A549 (cell line): Measurements from ENCODE around the gene JADE3. TPM values are rescaled to one million over a fixed set of nuclear protein-coding genes. Genes with fewer than 3 reads are reported as not detected.

Source experiments
- ATAC-seq, 2 experiments: fragments of 200-7000 bp in 1 of 2; fragments of >200 bp in 1 of 2; cut with Nextera tagmentation in 1 of 2; cut with Tn5 transposase in 1 of 2; 3 replicates each; pipeline versions ENCODE4 v1.8.0 to v1.9.1; 2018 to 2020; ENCODE audit warnings: mild to moderate bottlenecking in 1 of 2, moderate library complexity in 1 of 2
- CTCF ChIA-PET: fragments of 300-600 bp; sonication (Branson Sonifier 250); formaldehyde crosslinking; extraction: SDS; loops from one replicate; lab custom pipeline; 2021; ENCODE audit warnings: antibody characterized with exemption, inconsistent platforms; lab: Yijun Ruan, JAX
- POLR2A ChIA-PET: fragments of 350-600 bp; formaldehyde crosslinking; extraction: SDS; loops from one replicate; lab custom pipeline; 2021; ENCODE audit warnings: antibody characterized with exemption, inconsistent platforms; lab: Yijun Ruan, JAX
- DNase-seq, 2 experiments: peaks; one replicate each; pipeline versions ENCODE4 v3.0.0 to v3.0.0-alpha.2; 2011 to 2016; ENCODE audit warnings: low read depth in 1 of 2, low spot score in 1 of 2
- FAIRE-seq: peaks from 2 replicates; lab custom pipeline; 2011; peaks lifted over from hg19 to GRCh38; lab: Jason Lieb, UNC
- H3K27ac ChIP-seq, 2 experiments: fragments of >200 bp; sonication (Bioruptor Twin); formaldehyde crosslinking; 3 replicates each; pipeline ENCODE4 v1.5.1; 2016 to 2017
- H3K4me1 ChIP-seq: fragments of >200 bp; sonication (Bioruptor Twin); formaldehyde crosslinking; 3 replicates; pipeline ENCODE4 v1.6.1; 2016
- H3K4me2 ChIP-seq: fragments of >200 bp; sonication (Bioruptor Twin); formaldehyde crosslinking; 3 replicates; pipeline ENCODE4 v1.6.1; 2016
- H3K4me3 ChIP-seq: fragments of >200 bp; sonication (Bioruptor Twin); formaldehyde crosslinking; 3 replicates; pipeline ENCODE4 v1.5.1; 2016
- H3K9me3 ChIP-seq: fragments of >200 bp; sonication (Bioruptor Twin); formaldehyde crosslinking; 3 replicates; pipeline ENCODE4 v1.6.1; 2016
- CHD2 ChIP-seq: fragments of 150-350 bp; IDR thresholded peaks from 2 replicates; pipeline ENCODE4 v1.6.1; 2014; ENCODE audit warnings: low read length; ENCODE audit not compliant: partially characterized antibody
- CHD4 ChIP-seq: fragments of 200-600 bp; sonication (generic); IDR thresholded peaks from 2 replicates; pipeline ENCODE4 v1.6.1; 2016; ENCODE audit warnings: antibody characterized with exemption, mild to moderate bottlenecking, borderline replicate concordance
- CTCF ChIP-seq: fragments of >200 bp; sonication (Bioruptor Twin); formaldehyde crosslinking; IDR thresholded peaks from 3 replicates; pipeline ENCODE4 v1.5.1; 2016
- ELK1 ChIP-seq: fragments of 150-350 bp; IDR thresholded peaks from 2 replicates; pipeline ENCODE4 v1.6.1; 2014; ENCODE audit warnings: low read depth, mild to moderate bottlenecking, low read length
- FOSL2 ChIP-seq, 2 experiments: fragments of 450-650 bp in 1 of 2; fragments of >200 bp in 1 of 2; sonication (Bioruptor Twin) in 1 of 2; formaldehyde crosslinking; IDR thresholded peaks; 2 replicates each; pipeline versions ENCODE4 v1.5.0 to v1.6.1; 2016 to 2020; ENCODE audit warnings: mild to moderate bottlenecking in 1 of 2, moderate library complexity in 1 of 2
- HEYL ChIP-seq: fragments of 250-450 bp; sonication (Bioruptor Pico); IDR thresholded peaks from 2 replicates; pipeline ENCODE4 v1.8.0; 2021; ENCODE audit warnings: mild to moderate bottlenecking, moderate library complexity
- HMGXB4 ChIP-seq: fragments of 250-450 bp; sonication (Bioruptor Pico); IDR thresholded peaks from 2 replicates; pipeline ENCODE4 v1.5.0; 2021; ENCODE audit warnings: mild to moderate bottlenecking, moderate library complexity, borderline replicate concordance
- JUNB ChIP-seq: fragments of >200 bp; sonication (Bioruptor Twin); formaldehyde crosslinking; IDR thresholded peaks from 2 replicates; pipeline ENCODE4 v1.6.1; 2016
- MAX ChIP-seq: IDR thresholded peaks from 2 replicates; pipeline ENCODE4 v1.6.1; 2012
- NPAS2 ChIP-seq: fragments of 250-450 bp; sonication (Bioruptor Pico); IDR thresholded peaks from 2 replicates; pipeline ENCODE4 v1.8.0; 2022; ENCODE audit warnings: mild to moderate bottlenecking, moderate library complexity, borderline replicate concordance
- NR3C1 ChIP-seq: fragments of >200 bp; sonication (Bioruptor Twin); formaldehyde crosslinking; IDR thresholded peaks from 3 replicates; pipeline ENCODE4 v1.6.1; 2017
- RARB ChIP-seq: fragments of 250-450 bp; sonication (Bioruptor Pico); IDR thresholded peaks from 2 replicates; pipeline ENCODE4 v1.8.0; 2021; ENCODE audit warnings: mild to moderate bottlenecking, moderate library complexity
- RCOR1 ChIP-seq: fragments of 150-350 bp; IDR thresholded peaks from 2 replicates; pipeline ENCODE4 v1.6.1; 2014; ENCODE audit warnings: antibody characterized with exemption, low read length, low read depth
- REST ChIP-seq: fragments of 200-600 bp; sonication (generic); IDR thresholded peaks from 2 replicates; pipeline ENCODE4 v1.6.1; 2016; ENCODE audit warnings: antibody characterized with exemption, mild to moderate bottlenecking, moderate library complexity
- SREBF2 ChIP-seq: fragments of 450-650 bp; IDR thresholded peaks from 2 replicates; pipeline ENCODE4 v1.6.1; 2014; ENCODE audit warnings: mild to moderate bottlenecking, moderate library complexity
- ZNF302 ChIP-seq: fragments of 250-450 bp; sonication (Bioruptor Pico); IDR thresholded peaks from 2 replicates; pipeline ENCODE4 v1.9.0; 2021; ENCODE audit warnings: inconsistent platforms, mild to moderate bottlenecking, moderate library complexity
- ZSCAN20 ChIP-seq: fragments of 250-450 bp; sonication (Bioruptor Pico); IDR thresholded peaks from 2 replicates; pipeline ENCODE4 v1.8.0; 2022; ENCODE audit warnings: mild to moderate bottlenecking, moderate library complexity
- WGBS: methylation state at CpG from one replicate; pipeline ENCODE4 v1.1.6; 2017; ENCODE audit errors: missing lambda C conversion rate; 5-methylcytosine and 5-hydroxymethylcytosine counted together
- polyA plus RNA-seq, 4 experiments: library from polyadenylated mRNA; depleted of rRNA in 3 of 4; stranded (reverse); fragments of >200 nt; fragmentation: RNase III in 1 of 4; extraction: RNeasy Plus Mini Kit Qiagen cat#74134 plus additional on column Dnase treatment in 1 of 4; gene quantifications; 2 replicates in 3 of 4; 3 replicates in 1 of 4; pipeline ENCODE4 v1.2.3, GENCODE V29; 2011 to 2017

JADE3 gene
- polyA plus RNA-seq, 2 of the 4 experiments (the other 2 are of a cell fraction) = 10.6 to 19.8 TPM

GRCh38 chrX:47080915-47081236 lies 168.7 kb downstream of the JADE3 start:
- FAIRE-seq (no peak), ATAC-seq (no peak), DNase-seq (no peak)
- TF ChIP-seq JUNB = no peak
- TF ChIP-seq RCOR1 = no peak
- TF ChIP-seq NR3C1 = no peak
- TF ChIP-seq CHD4 = no peak
- TF ChIP-seq CHD2 = no peak
- no peak for TF ChIP-seq MAX
- no peak for TF ChIP-seq HEYL
- TF ChIP-seq SREBF2 = no peak
- no peak for TF ChIP-seq ZNF302 (CRISPR knock-in tag)
- TF ChIP-seq HMGXB4 (CRISPR knock-in tag) = no peak
- no peak for TF ChIP-seq ELK1
- TF ChIP-seq FOSL2 (IDR thresholded peaks at IDR 0.05) = no peak
- no peak for TF ChIP-seq FOSL2 (CRISPR knock-in tag; IDR thresholded peaks at IDR 0.05)
- no peak for TF ChIP-seq ZSCAN20 (CRISPR knock-in tag)
- no peaks in the 10 kb centered on the region for H3K9me3 ChIP-seq
- no peaks in the 10 kb centered on the region for H3K4me1 ChIP-seq
- H3K4me3 ChIP-seq = no peak overlapping the region
- ChIA-PET POLR2A (no interaction called here), CTCF (interaction anchor here (1.3 kb wide), 1 partner anchor 177 kb away, joined by 3 read pairs; no protein-coding TSS in a partner anchor)
- no peak overlapping the region for H3K27ac ChIP-seq
- 63% methylated on average over 5 of the region's 5 CpGs for WGBS
- H3K4me2 ChIP-seq = no peak overlapping the region

- TF ChIP-seq RARB (no peak), MAX (no peak), SREBF2 (no peak), CTCF (no peak), JUNB (no peak), NPAS2 (CRISPR knock-in tag) (no peak), REST (no peak), FOSL2 (IDR thresholded peaks at IDR 0.05) (no peak), FOSL2 (CRISPR knock-in tag; IDR thresholded peaks at IDR 0.05) (no peak)
- H3K4me1 ChIP-seq = no peaks in the 10 kb centered on the region
- FAIRE-seq = peak; percentile 59
- H3K4me2 ChIP-seq = no peak overlapping the region
- no peak overlapping the region for H3K27ac ChIP-seq
- H3K4me3 ChIP-seq = no peak overlapping the region
- H3K9me3 ChIP-seq = no peaks in the 10 kb centered on the region
- ChIA-PET POLR2A (no interaction called here), CTCF (interaction anchor here (0.9 to 2.4 kb wide), 3 partner anchors 60 to 536 kb away, joined by 6 to 10 read pairs (median 7); no protein-coding TSS in a partner anchor)
- WGBS = 79% methylated on average over 4 of the region's 4 CpGs
- no peak for DNase-seq
- no peak for ATAC-seq
These were observed 179.0 kb downstream of the JADE3 start for GRCh38 chrX:47091149-47091775.
